WTC11 (cell line): ENCODE results near the gene SHLD1. TPM values are rescaled to one million over a fixed set of nuclear protein-coding genes. Genes with fewer than 3 reads are reported as not detected.

Experiments used
- ATAC-seq: fragments of 200-7000 bp; cut with Tn5 transposase; 2 replicates; pipeline ENCODE4 v1.10.0; 2021; ENCODE audit warnings: mild to moderate bottlenecking, moderate library complexity
- CTCF ChIA-PET: fragments of 300-600 bp; sonication (Branson Sonifier 250); formaldehyde crosslinking; loops from one replicate; lab custom pipeline; 2021; ENCODE audit warnings: antibody characterized with exemption; lab: Charles Lee
- POLR2A ChIA-PET: fragments of 350-600 bp; sonication (Branson Sonifier 250); formaldehyde crosslinking; loops from one replicate; lab custom pipeline; 2021; ENCODE audit warnings: antibody characterized with exemption; lab: Charles Lee
- DNase-seq: peaks from one replicate; pipeline ENCODE4 v3.0.0; 2021; ENCODE audit warnings: low spot score
- H3K27ac Mint-ChIP-seq: 2 replicates; pipeline ENCODE4 v1.8.0; 2021; ENCODE audit warnings: mixed read lengths
- H3K27me3 Mint-ChIP-seq: 2 replicates; pipeline ENCODE4 v1.8.0; 2021; ENCODE audit warnings: low read depth, mild to moderate bottlenecking, moderate library complexity, mixed read lengths
- H3K36me3 Mint-ChIP-seq: 2 replicates; pipeline ENCODE4 v1.8.0; 2021; ENCODE audit warnings: mixed read lengths
- H3K4me1 Mint-ChIP-seq: 2 replicates; pipeline ENCODE4 v1.8.0; 2022; ENCODE audit warnings: mixed read lengths
- H3K4me3 Mint-ChIP-seq: 2 replicates; pipeline ENCODE4 v1.8.0; 2021; ENCODE audit warnings: mild to moderate bottlenecking, moderate library complexity, mixed read lengths
- H3K9me3 Mint-ChIP-seq: 2 replicates; pipeline ENCODE4 v1.8.0; 2021; ENCODE audit warnings: mixed read lengths
- CREM ChIP-seq: sonication (generic); formaldehyde crosslinking; IDR thresholded peaks from 2 replicates; pipeline ENCODE4 v1.8.1; 2022; ENCODE audit warnings: mild to moderate bottlenecking, missing genetic modification reagents, moderate library complexity
- EMX1 ChIP-seq: fragments of 250-450 bp; sonication (Bioruptor Pico); IDR thresholded peaks from 2 replicates; pipeline ENCODE4 v1.8.0; 2021; ENCODE audit warnings: mild to moderate bottlenecking
- FOXJ3 ChIP-seq: sonication (generic); formaldehyde crosslinking; IDR thresholded peaks from 2 replicates; pipeline ENCODE4 v1.9.0; 2021; ENCODE audit warnings: missing genetic modification reagents, mild to moderate bottlenecking, borderline replicate concordance
- GRHL2 ChIP-seq: fragments of 250-450 bp; sonication (Bioruptor Pico); IDR thresholded peaks from 2 replicates; pipeline ENCODE4 v1.8.0; 2022; ENCODE audit warnings: mild to moderate bottlenecking, moderate library complexity; ENCODE audit not compliant: insufficient replicate concordance, severe bottlenecking
- HMGA2 ChIP-seq: fragments of 250-450 bp; sonication (Bioruptor Pico); IDR thresholded peaks from 2 replicates; pipeline ENCODE4 v1.4.0; 2021; ENCODE audit warnings: mild to moderate bottlenecking, moderate library complexity
- JAZF1 ChIP-seq: fragments of 250-450 bp; sonication (Bioruptor Pico); IDR thresholded peaks from 2 replicates; pipeline ENCODE4 v1.9.0; 2021; ENCODE audit warnings: moderate library complexity, mild to moderate bottlenecking, inconsistent platforms
- OVOL2 ChIP-seq: fragments of 250-450 bp; sonication (Bioruptor Pico); IDR thresholded peaks from 2 replicates; pipeline ENCODE4 v1.9.0; 2021; ENCODE audit warnings: mild to moderate bottlenecking, borderline replicate concordance
- TEAD1 ChIP-seq: sonication (generic); formaldehyde crosslinking; IDR thresholded peaks from 2 replicates; pipeline ENCODE4 v1.8.0; 2022; ENCODE audit warnings: mild to moderate bottlenecking, missing genetic modification reagents
- ZNF121 ChIP-seq: sonication (generic); formaldehyde crosslinking; IDR thresholded peaks from 2 replicates; pipeline ENCODE4 v1.8.0; 2023; ENCODE audit warnings: missing genetic modification reagents
- ZNF263 ChIP-seq: sonication (generic); formaldehyde crosslinking; IDR thresholded peaks from 2 replicates; pipeline ENCODE4 v1.8.1; 2022; ENCODE audit warnings: low read depth, mild to moderate bottlenecking, moderate library complexity, missing genetic modification reagents
- ZNF317 ChIP-seq: sonication (generic); formaldehyde crosslinking; IDR thresholded peaks from 2 replicates; pipeline ENCODE4 v1.8.1; 2023; ENCODE audit warnings: low read depth, mild to moderate bottlenecking, moderate library complexity, missing genetic modification reagents, borderline replicate concordance
- ZNF416 ChIP-seq: fragments of 250-450 bp; sonication (Bioruptor Pico); IDR thresholded peaks from 2 replicates; pipeline ENCODE4 v1.9.0; 2021; ENCODE audit warnings: mild to moderate bottlenecking, inconsistent platforms
- total RNA-seq: library from RNA; stranded (reverse); gene quantifications from 3 replicates; pipeline ENCODE4 v1.2.3, GENCODE V29; 2021
- TF ChIP-seq, protein P1 (sequence below): sonication (generic); formaldehyde crosslinking; IDR thresholded peaks from 2 replicates; pipeline ENCODE4 v1.8.0; 2022; ENCODE audit warnings: mild to moderate bottlenecking, missing genetic modification reagents
- TF ChIP-seq, protein P2 (sequence below): sonication (generic); formaldehyde crosslinking; IDR thresholded peaks from 2 replicates; pipeline ENCODE4 v1.8.0; 2023; ENCODE audit warnings: missing genetic modification reagents, mild to moderate bottlenecking, borderline replicate concordance
- TF ChIP-seq, protein P3 (sequence below): sonication (generic); formaldehyde crosslinking; IDR thresholded peaks from 2 replicates; pipeline ENCODE4 v1.8.1; 2023; ENCODE audit warnings: mild to moderate bottlenecking, missing genetic modification reagents, moderate library complexity
- TF ChIP-seq, protein P4 (sequence below): sonication (generic); formaldehyde crosslinking; conservative IDR thresholded peaks from 2 replicates; pipeline ENCODE4 v1.8.1; 2023; ENCODE audit warnings: mild to moderate bottlenecking, low read depth, missing genetic modification reagents, moderate library complexity
- TF ChIP-seq, protein P5 (sequence below): sonication (generic); formaldehyde crosslinking; IDR thresholded peaks from 2 replicates; pipeline ENCODE4 v1.8.0; 2023; ENCODE audit warnings: mild to moderate bottlenecking, missing genetic modification reagents

The SHLD1 gene
- total RNA-seq, 1 experiment from 2014 or later: 4.1 TPM

DNA sequence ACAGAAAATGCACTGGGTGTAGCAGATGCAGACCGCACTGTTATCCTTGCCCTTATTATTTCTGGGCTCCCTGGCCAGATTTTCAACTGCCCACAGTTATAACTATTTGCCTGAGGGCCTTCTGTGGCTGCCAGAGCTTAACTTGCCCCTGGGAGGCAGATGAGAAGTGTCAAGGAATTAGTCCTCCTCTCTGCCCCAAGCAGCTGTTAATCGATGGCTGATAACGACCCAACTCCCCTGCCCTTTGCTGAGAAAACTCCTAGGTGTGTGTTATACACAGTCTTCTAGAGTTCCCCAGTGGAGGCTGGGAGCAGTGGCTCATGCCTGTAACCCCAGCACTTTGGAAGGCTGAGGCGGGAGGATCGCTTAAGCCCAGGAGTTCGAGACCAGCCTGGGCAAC lies 44.4 kb upstream of the SHLD1 start (continued):
- TF ChIP-seq, protein P1, sequence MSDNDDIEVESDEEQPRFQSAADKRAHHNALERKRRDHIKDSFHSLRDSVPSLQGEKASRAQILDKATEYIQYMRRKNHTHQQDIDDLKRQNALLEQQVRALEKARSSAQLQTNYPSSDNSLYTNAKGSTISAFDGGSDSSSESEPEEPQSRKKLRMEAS (CRISPR knock-in tag): no peak
- no peak for TF ChIP-seq FOXJ3 (CRISPR knock-in tag)
- TF ChIP-seq TEAD1: no peak
- no peak for TF ChIP-seq CREM
- TF ChIP-seq ZNF121 (CRISPR knock-in tag): no peak
- TF ChIP-seq EMX1 (CRISPR knock-in tag): no peak
- TF ChIP-seq ZNF416 (CRISPR knock-in tag): no peak
- TF ChIP-seq, protein P2, sequence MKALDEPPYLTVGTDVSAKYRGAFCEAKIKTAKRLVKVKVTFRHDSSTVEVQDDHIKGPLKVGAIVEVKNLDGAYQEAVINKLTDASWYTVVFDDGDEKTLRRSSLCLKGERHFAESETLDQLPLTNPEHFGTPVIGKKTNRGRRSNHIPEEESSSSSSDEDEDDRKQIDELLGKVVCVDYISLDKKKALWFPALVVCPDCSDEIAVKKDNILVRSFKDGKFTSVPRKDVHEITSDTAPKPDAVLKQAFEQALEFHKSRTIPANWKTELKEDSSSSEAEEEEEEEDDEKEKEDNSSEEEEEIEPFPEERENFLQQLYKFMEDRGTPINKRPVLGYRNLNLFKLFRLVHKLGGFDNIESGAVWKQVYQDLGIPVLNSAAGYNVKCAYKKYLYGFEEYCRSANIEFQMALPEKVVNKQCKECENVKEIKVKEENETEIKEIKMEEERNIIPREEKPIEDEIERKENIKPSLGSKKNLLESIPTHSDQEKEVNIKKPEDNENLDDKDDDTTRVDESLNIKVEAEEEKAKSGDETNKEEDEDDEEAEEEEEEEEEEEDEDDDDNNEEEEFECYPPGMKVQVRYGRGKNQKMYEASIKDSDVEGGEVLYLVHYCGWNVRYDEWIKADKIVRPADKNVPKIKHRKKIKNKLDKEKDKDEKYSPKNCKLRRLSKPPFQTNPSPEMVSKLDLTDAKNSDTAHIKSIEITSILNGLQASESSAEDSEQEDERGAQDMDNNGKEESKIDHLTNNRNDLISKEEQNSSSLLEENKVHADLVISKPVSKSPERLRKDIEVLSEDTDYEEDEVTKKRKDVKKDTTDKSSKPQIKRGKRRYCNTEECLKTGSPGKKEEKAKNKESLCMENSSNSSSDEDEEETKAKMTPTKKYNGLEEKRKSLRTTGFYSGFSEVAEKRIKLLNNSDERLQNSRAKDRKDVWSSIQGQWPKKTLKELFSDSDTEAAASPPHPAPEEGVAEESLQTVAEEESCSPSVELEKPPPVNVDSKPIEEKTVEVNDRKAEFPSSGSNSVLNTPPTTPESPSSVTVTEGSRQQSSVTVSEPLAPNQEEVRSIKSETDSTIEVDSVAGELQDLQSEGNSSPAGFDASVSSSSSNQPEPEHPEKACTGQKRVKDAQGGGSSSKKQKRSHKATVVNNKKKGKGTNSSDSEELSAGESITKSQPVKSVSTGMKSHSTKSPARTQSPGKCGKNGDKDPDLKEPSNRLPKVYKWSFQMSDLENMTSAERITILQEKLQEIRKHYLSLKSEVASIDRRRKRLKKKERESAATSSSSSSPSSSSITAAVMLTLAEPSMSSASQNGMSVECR: no peak

DNA sequence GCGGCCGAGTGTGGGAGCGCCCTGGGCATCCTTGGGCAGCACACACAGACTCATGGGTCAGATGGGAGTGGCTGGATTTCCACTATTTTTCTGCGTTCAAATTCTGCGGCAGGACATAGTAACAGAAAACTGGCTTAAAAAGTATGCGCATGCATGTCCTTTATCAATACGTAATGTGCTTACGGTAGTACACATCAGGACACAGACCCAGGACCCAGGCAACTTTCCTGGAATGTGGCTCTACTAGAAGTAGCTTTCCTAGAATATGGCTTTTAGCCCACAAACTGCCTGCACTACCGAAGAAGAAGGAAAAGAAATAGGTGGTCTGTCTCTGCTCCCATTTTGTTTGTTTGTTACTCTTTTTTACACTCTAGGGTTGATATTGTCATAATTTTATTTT lies 43.4 kb upstream of the SHLD1 start:
- H3K27me3 Mint-ChIP-seq: no peaks in the 10 kb centered on the region
- no peaks in the 10 kb centered on the region for H3K9me3 Mint-ChIP-seq
- no peak overlapping the region for H3K4me3 Mint-ChIP-seq
- H3K36me3 Mint-ChIP-seq: 0 out of 2 replicates have a peak, but pooled peaks cover 4% of the 10 kb centered on the region
- DNase-seq (no peak), ATAC-seq (no peak)
- no peaks in the 10 kb centered on the region for H3K4me1 Mint-ChIP-seq
- POLR2A ChIA-PET: interaction anchor here (0.6 kb wide), 1 partner anchor 20 kb away, joined by 7 read pairs; no protein-coding TSS in a partner anchor
- CTCF ChIA-PET: no interaction called here
- TF ChIP-seq OVOL2 (no peak), JAZF1 (CRISPR knock-in tag) (no peak), ZNF263 (CRISPR knock-in tag) (no peak), ZNF121 (CRISPR knock-in tag) (no peak), FOXJ3 (CRISPR knock-in tag) (no peak), HMGA2 (CRISPR knock-in tag) (no peak), CREM (no peak), ZNF317 (CRISPR knock-in tag) (no peak), GRHL2 (CRISPR knock-in tag) (no peak)
- TF ChIP-seq, protein P3, sequence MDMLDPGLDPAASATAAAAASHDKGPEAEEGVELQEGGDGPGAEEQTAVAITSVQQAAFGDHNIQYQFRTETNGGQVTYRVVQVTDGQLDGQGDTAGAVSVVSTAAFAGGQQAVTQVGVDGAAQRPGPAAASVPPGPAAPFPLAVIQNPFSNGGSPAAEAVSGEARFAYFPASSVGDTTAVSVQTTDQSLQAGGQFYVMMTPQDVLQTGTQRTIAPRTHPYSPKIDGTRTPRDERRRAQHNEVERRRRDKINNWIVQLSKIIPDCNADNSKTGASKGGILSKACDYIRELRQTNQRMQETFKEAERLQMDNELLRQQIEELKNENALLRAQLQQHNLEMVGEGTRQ: no peak
- TF ChIP-seq, protein P4, sequence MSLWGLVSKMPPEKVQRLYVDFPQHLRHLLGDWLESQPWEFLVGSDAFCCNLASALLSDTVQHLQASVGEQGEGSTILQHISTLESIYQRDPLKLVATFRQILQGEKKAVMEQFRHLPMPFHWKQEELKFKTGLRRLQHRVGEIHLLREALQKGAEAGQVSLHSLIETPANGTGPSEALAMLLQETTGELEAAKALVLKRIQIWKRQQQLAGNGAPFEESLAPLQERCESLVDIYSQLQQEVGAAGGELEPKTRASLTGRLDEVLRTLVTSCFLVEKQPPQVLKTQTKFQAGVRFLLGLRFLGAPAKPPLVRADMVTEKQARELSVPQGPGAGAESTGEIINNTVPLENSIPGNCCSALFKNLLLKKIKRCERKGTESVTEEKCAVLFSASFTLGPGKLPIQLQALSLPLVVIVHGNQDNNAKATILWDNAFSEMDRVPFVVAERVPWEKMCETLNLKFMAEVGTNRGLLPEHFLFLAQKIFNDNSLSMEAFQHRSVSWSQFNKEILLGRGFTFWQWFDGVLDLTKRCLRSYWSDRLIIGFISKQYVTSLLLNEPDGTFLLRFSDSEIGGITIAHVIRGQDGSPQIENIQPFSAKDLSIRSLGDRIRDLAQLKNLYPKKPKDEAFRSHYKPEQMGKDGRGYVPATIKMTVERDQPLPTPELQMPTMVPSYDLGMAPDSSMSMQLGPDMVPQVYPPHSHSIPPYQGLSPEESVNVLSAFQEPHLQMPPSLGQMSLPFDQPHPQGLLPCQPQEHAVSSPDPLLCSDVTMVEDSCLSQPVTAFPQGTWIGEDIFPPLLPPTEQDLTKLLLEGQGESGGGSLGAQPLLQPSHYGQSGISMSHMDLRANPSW: no peak
- TF ChIP-seq, protein P5, sequence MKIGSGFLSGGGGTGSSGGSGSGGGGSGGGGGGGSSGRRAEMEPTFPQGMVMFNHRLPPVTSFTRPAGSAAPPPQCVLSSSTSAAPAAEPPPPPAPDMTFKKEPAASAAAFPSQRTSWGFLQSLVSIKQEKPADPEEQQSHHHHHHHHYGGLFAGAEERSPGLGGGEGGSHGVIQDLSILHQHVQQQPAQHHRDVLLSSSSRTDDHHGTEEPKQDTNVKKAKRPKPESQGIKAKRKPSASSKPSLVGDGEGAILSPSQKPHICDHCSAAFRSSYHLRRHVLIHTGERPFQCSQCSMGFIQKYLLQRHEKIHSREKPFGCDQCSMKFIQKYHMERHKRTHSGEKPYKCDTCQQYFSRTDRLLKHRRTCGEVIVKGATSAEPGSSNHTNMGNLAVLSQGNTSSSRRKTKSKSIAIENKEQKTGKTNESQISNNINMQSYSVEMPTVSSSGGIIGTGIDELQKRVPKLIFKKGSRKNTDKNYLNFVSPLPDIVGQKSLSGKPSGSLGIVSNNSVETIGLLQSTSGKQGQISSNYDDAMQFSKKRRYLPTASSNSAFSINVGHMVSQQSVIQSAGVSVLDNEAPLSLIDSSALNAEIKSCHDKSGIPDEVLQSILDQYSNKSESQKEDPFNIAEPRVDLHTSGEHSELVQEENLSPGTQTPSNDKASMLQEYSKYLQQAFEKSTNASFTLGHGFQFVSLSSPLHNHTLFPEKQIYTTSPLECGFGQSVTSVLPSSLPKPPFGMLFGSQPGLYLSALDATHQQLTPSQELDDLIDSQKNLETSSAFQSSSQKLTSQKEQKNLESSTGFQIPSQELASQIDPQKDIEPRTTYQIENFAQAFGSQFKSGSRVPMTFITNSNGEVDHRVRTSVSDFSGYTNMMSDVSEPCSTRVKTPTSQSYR (CRISPR knock-in tag): no peak
- TF ChIP-seq, all 79 proteins: peak for 0
- no peak overlapping the region for H3K27ac Mint-ChIP-seq
